Hematopoietic multipotent progenitor cell treated with erythropoietin and hydrocortisone succinate and interleukin-3 and kit ligand, for 17 days (in vitro differentiated cells): ENCODE data around the gene SNX8.
A peak's percentile ranks its signal among the peaks of the same experiment; 100 is the strongest.
"Not testable (repeated sequence)": the region's sequence is repeated elsewhere in the genome, so short reads cannot be mapped to it uniquely, and the experiment has no call there.

Experiments used
- DNase-seq: peaks from one replicate; pipeline ENCODE4 v3.0.0-alpha.2; 2015; ENCODE audit warnings: low spot score

Gene SNX8

DNA sequence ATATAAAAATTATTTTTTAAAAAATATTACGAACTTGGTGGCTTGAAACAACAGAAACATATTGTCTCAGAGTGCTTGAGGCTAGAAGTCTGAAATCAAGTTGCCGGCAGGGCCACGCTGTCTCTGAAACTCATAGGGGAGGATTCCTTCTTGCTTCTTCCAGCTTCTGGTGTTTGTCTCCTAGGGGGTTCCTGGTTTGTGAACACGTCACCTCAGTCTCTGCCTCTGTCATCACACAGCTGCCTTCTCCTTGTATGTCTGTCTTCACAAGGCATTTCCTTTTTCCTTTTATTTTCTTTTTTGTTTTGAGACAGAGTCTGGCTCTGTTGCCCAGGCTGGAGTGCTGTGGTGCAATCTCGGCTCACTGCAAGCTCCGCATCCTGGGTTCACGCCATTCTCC is 12.7 kb upstream of the SNX8 start:
- no peak for DNase-seq

- no peak for DNase-seq
Measured at GRCh38 chr7:2325162-2325561, 10.9 kb upstream of the SNX8 start.

GRCh38 chr7:2321020-2321419 is 6.8 kb upstream of the SNX8 start:
- DNase-seq: no peak

- no peak for DNase-seq
Measured at GRCh38 chr7:2317556-2318293, 3.5 kb upstream of the SNX8 start.

DNA sequence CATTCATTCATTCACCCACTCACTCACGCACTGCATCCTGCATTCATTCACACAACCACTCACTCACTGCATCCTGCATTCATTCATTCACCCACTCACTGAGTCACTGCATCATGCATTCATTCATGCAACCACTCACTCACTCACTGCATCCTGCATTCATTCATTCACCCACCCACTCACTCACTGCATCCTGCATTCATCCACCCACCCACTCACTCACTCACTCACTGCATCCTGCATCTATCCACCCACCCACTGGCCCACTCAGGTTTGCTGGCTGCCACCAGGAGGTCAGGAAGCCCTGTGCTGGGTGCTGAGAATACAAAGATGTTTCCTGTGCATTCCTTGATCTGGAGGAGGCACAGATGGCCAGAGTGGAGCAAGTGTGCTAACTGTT is 2.3 kb upstream of the SNX8 start:
- DNase-seq: no peak

GRCh38 chr7:2315787-2316186 is 1.5 kb upstream of the SNX8 start:
- DNase-seq: no peak

DNA sequence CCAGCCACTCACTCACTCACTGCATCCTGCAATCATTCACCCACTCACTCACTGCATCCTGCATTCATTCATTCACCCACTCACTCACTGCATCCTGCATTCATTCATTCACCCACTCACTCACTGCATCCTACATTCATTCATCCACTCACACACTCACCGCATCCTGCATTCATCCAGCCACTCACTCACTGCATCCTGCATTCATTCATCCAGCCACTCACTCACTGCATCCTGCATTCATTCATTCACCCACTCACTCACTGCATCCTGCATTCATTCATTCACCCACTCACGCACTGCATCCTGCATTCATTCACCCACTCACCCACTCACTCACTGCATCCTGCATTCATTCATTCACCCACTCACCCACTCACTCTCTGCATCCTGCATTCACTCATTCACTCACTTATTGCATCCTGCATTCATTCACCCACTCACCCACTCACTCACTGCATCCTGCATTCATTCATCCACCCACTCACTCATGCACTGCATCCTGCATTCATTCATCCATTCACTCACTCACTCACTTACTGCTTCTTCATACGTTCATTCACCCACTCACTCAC is 802 bp upstream of the SNX8 start:
- not testable (repeated sequence) for DNase-seq

DNA sequence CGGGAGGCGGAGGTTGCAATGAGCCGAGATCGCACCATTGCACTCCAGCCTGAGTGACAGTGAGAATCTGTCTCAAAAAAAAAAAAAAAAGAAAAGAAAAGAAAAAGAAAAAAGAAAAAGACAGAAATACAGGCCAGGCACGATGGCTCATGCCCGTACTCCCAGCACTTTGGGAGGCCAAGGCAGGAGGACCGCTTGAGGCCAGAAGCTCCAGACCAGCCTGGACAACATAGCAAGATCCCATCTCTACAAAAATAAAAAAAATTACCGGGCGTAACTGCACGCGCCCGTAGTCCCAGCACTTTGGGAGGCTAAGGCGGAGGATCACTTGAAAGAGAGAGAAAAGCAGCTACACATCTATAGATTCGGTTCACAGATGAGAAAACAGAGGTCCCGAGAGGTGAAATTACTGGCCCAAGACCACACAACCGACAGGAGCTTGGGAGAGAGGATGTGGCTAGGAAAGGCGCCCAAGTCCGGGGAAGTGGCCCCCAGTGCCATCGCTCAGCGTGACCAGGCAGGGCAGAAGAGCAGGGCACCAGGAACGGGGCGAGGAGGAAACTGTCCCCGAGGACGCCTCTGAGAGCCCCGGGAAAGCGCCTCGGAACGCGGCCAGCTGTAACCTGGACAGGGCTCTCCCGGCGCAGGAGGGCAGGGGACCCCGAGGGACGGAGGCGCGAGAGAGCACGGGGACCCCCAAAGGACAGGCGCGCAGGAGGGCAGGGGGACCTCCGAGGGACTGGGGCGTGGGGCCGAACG is 612 bp downstream of the SNX8 start:
- DNase-seq: no peak

GRCh38 chr7:2312267-2312929 is 1.8 kb downstream of the SNX8 start:
- no peak for DNase-seq

GRCh38 chr7:2309889-2310331 is 4.3 kb downstream of the SNX8 start:
- DNase-seq: no peak

DNA sequence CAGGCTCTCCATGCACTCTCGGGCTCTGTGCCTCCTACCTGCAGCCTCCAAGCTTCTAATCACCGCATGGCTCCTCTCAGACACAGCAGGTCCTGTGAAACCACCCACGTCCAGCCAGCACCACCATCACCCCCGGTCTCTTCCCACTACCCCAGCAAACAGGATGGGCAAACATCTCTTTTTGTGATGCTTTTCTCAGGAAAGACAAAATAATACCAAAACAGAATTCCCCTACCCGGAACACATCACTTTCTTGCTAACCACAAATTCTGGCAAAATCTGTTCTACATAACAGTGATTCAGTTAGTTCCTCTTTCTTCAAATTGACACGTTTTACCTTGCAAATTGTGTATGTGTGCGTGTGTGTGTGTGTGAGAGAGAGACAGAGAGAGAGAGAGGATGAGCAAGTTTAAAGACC is 6.5 kb downstream of the SNX8 start:
- DNase-seq: no peak

DNA sequence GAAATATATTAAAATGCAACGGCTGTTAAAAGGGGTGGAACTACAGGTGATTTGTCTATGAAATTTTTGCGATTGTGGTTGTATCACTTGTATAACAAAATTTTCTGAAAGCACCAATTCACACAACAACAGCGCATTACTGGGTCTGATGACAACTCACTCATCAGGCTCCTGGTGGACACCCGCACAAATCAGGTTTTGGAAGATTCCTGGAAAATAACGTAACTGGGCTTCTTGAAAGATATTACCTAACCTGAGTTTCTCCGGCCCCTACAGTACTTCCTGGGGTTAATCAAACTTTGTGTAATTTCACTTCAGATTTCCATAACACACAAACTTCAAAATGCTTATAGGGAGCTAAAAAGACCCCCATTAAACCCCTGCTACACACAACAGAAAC is 7.6 kb downstream of the SNX8 start:
- DNase-seq: no peak

GRCh38 chr7:2305258-2305657 is 9.0 kb downstream of the SNX8 start:
- not testable (repeated sequence) for DNase-seq

- not testable (repeated sequence) for DNase-seq
Measured at GRCh38 chr7:2303520-2303919, 10.7 kb downstream of the SNX8 start.

DNA sequence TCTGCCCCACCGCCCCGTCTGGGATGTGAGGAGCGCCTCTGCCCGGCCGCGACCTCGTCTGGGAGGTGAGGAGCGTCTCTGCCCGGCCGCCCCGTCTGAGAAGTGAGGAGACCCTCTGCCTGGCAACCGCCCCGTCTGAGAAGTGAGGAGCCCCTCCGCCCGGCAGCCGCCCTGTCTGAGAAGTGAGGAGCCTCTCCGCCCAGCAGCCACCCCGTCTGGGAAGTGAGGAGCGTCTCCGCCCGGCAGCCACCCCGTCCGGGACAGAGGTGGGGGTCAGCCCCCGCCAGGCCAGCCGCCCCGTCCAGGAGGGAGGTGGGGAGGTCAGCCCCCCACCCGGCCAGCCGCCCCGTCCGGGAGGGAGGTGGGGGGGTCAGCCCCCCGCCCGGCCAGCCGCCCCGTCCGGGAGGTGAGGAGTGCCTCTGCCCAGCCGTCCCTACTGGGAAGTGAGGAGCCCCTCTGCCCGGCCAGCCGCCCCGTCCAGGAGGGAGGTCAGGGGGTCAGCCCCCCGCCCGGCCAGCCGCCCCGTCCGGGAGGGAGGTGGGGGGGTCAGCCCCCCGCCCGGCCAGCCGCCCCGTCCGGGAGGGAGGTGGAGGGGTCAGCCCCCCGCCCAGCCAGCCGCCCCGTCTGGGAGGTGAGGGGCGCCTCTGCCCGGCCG is 11.4 kb downstream of the SNX8 start:
- DNase-seq: not testable (repeated sequence)

DNA sequence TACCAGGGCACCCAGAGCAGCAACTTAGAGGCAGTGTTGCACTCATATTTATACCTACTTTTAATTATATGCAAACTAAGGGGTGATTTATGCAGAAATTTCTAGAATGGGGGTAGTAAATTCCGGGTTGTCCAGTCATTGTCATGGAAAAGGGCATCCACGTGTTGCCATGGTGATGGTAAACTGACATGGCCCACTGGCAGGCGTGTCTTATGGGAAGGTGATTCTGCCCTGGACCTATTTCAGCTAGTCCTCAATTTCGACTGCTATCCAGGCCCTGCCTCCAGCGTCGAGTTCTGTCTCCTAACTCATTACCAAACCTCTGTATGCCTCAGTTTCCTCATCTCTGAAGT is 12.8 kb downstream of the SNX8 start:
- peak; percentile 14 for DNase-seq

- no peak for DNase-seq
Measured at GRCh38 chr7:2299870-2300512, 14.2 kb downstream of the SNX8 start.

DNA sequence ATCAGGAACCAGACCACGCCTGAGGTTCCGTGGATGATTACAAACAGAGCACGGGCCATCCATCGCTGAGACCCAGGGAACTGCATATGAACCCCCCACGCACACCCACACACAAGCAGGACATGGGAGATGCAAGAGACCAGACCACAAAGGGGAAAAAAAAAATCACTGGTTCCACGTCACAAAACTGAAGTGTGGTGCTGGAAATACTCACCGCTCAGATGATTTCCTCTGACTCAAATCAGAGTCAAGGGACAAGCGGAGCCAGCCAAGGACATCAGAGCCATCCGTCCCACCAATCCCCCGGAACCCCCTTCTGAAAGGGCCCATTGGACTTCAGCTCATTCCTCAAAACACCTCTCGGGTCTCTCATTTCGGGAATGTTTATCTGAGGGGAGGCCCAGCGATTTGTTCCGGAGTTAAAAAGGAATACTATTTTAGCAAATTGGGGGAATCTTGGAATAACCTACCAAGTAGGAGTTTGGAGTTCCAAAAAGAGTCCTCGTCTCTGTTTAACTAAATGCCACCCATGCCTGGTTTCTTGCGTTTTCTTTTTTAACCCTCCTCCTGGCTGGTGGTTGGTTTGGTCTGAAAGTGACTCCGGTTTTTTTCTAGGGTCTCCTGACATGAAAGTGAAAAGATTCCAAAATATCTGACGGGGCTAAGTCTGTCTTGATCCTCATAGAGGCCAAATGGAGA is 15.0 kb downstream of the SNX8 start:
- no peak for DNase-seq

DNA sequence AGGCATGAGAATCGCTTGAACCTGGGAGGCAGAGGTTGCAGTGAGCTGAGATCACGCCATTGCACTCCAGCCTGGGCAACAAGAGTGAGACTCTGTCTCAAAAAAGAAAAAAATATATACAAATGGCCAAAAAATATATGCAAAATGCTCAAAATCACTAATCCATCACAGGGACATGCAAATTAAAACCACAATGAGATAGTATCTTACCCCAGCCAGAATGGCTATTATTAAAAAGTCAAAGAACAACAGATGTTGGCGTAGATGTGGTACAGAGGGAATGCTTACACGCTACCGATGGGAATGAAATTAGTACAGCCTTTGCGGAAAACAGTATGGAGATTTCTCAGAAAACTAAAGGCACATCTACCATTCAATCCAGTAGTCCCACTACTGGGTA is 17.4 kb downstream of the SNX8 start:
- no peak for DNase-seq

GRCh38 chr7:2295936-2296620 is 18.2 kb downstream of the SNX8 start:
- no peak for DNase-seq
